ENCODE results near the gene EYS. TPM values are rescaled to one million over a fixed set of nuclear protein-coding genes. Genes with fewer than 3 reads are reported as not detected.
"Not testable (repeated sequence)": the region's sequence is repeated elsewhere in the genome, so short reads cannot be mapped to it uniquely, and the experiment has no call there.

The EYS gene
- polyA plus RNA-seq, 10 donors: 0.24 to 1.1 (median 0.47) TPM

DNA sequence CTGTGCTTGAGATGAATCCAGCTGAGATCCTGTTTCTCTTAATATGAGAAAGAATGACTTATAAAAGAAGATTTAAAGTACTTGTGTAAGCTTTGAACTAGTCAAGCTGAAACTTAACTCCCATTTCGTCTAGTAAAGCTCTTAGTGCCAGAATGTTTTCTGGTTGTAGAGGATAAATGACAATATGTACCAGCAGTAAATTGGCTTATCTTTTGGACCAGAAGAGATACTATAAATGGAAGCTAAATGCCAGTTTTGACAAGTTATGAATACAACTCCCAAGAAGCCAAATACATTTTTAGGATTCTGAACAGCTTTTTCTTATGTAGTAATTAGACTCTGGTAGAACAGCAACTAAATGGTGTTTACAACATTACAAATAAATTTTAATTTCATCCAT is 608.7 kb downstream of the EYS start:
- DNase-seq: no peak

DNA sequence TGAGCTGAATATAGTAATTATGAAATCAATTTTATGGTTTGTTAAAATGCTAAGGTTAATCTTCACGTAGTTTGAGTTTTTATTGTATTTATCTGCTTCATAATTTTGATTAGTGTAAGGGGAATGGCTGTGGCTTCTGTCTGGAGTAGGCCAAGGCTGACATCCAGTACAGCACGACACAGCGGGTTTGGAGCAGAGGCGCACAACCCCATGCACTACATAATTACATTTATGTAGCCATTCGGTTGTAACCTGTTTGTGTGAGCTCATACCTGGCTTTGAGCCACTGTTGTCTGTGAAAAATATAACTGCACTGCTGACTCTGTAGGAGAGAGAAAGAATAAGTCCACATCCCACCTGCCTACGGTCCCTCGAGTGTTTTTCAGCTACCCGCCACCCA is 615.5 kb downstream of the EYS start:
- DNase-seq: no peak

DNA sequence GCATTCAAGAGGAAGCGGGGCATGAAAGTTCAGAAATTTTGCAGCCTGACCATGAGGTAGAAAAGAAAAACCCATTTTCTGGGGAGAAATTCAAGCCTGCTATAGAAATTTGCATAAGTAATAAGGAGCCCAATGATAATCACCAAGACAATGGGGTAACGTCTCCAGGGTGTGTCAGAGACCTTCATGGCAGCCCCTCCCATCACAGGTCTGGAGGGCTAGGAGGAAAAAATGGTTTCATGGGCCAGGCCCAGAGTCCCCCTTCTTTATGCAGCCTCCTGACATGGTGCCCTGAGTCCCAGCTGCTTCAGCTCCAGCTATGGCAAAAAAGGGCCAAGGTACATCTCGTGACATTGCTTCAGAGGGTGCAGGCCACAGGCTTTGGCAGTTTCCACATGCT is 618.5 kb downstream of the EYS start:
- DNase-seq: no peak

DNA sequence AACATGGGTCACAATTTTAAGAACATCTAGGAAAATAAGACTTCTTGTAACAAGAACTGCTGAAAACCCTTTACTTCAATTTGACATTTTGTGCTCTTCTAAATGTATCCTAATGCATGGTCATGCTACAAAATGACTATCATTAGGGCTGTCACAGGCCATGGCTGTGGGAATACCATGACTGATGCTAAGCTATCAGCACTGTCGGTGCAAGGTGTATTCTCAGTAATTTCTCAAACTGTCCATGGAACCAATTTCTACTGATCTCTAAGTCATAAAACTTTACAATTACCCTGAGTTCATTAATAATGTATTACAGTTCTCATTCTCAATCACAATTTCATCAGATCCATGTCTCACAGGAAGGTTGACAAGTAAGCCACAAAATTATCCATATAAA is 625.3 kb downstream of the EYS start:
- no peak for DNase-seq

DNA sequence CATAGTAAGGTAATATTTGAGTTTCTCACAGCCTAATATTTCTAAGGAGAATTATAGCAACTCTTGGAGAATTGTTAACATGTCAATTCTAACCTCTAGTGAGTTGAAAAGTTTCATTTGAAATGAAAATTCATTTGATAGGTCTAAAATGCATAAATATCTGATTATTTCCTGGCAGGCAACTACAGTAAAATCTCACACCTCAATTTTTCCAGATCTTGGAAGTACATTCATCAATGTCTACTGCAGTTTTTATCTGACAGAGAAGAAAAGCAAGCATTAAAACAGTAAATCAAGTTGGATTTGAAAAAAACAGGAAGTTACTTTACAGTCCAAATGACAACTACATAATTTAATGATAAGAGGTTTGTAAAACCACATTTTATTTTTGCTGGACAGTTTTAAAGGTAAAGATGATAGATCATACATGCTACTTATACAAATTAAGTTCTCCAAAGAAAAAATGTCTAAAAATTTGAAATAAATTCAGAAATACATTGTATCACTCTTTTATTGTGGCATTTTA is 631.3 kb downstream of the EYS start:
- DNase-seq: no peak

DNA sequence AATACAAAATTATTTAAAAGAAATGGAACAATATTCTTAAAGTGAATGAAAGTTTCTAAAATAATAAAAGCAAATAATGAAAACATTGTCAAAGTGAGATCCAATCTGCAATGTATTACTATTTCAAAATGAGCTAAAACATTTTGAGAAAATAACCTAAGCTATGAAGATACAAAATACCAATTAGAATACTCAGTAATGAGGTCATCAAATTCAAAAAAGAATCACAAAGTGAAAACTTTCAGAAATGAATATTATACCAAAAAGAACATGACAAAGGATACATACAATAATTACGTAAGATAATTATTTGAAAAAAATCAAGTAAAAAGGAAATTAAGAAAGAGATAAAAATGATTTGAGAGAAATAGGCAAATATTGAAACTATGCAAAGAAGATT is 634.5 kb downstream of the EYS start:
- no peak for DNase-seq

DNA sequence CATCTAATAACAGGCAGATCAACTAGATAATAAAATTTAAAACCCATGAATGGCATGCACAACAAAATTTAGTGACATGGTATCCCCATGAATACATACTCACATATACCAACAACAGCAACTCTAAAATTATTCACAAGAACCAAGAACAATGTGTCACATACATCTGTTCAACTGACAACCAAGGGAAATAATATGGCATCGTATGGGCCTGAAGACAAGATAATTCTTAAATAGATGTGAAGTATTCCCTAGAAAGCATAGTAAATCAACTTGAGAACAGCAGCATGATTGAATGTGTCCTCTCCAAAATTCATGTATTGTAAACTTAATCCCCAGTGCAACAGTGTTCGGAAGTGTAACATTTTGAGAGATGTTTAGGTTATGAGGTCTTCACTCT is 635.5 kb downstream of the EYS start:
- no peak for DNase-seq

DNA sequence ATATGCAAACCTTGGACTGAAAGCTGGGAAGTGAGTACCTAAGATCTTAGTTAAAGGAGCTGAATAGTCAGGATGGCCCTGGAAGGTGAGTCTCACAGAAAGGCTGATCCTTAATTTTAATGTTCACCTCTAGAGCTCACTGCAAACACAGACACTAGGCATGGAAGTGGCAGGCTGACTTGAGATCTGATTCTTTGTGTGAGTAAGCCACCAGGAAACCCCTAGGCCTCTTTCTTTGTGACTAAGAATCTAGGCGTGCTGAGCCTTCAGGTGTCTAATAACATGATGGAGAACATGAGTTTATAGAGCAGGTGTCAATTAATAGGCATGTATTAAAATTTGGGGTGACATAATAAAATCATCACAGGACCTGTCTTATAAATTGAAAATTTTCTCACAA is 642.2 kb downstream of the EYS start:
- DNase-seq: no peak

DNA sequence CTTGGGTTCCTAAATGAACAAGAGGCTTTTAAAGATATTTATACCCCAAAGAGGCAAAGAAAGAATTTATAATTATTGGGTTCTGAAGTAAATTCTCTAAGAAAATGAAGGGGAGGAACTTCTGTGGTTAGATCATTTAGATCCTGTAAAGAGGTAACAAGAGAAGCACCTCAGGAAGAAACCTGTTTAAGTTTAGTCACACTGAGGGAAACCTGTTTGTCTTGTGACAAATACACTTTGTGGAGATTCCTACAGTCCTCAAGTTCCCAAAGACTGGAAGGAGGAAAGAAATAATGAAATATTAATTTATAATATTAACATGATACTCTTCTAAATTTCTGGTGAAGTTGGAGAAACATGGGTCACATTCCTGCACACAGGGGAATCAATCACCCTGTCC is 647.5 kb downstream of the EYS start:
- DNase-seq: no peak

DNA sequence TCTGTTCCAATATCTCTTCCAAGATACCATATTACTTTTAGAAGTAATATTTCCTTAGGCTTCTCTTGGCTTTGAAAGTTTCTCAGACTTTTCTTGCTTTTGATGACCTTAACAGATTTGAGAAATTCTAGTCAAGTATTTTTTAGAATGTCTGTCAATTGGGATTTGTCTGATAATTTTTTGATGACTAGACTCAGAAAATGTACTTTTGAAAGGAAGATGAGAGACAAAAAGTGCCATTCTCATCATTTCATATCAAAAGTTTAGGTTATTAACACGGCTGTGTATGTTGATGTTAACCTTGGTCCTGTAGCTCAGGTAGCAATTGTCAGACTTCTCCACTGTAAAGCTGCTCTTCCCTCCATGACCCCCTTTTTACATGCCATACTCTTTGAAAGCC is 651.5 kb downstream of the EYS start:
- DNase-seq: no peak

DNA sequence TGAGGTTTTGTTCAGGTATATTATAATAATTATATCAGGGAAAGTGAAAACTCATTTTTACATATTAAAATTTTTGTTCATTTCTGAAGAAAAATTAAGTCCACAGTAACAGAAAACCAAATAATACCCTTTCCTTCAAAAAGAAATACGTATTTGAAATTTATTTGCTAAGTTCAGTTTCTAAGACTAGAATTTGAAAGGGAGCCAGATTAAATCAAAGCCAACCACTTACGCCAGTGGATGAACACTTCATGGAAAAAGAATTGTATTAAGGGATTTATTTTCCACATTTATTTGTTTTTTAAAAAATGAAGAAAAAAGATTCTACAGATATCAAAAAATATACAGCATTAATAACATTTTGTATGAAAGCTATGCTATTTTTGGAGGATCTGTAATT is 654.4 kb downstream of the EYS start:
- peak; percentile 28 to 62 (median 34) for DNase-seq

DNA sequence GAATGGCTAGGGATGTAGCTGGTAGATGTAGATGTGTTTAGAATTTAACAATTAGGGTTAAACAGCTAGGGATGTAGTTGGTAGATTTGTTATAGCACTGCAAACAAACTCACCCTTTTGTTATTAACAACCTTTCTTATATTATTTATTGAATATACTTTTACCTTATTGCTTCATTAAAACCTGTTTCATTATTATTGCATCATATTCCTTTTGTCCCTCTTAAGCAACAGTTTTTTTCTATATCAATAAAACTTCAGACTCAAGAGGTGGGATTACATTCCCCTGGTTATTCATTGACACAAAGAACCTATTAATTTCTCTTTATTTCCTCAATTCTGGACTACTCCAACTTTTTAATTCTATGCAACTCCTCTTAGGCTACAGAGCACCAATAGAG is 661.2 kb downstream of the EYS start:
- DNase-seq: no peak

DNA sequence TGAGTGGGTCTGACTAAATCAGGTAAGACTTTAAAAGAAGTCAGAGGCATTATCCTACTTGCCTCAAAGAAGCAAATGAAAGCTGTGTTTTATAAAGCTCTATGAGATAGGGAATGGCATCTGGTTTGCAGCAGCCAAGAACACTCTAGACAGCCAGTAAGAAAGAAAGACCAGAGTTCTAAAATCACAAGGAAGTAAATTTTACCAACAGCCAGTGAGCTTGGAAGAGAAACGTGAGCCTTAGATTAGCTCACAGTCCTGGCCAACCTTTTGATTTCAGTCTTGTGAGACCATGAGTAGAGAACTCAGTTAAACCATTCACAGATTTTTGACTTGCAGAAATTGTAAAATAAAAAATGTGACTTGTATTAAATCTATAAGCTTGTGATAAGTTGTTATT is 693.0 kb downstream of the EYS start:
- DNase-seq: no peak

DNA sequence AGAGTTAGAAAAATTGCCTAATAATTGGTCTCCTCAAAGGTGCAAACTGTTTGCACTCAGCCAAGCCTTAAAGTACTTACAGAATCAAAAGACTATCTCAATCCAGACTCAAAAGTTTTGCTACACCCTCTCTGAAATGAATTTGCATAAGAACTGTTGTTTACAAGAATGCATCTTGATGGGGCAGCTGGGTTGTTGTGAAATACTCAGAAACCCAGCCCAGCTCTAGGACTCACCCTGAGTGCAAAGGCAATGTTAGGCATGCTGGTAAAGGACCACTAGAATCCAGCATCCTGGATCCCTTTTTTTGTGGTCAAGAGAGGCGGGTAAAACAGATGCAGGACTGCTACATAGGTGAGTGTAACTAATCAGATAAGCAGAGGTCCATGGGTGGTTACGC is 700.2 kb downstream of the EYS start:
- no peak for DNase-seq

DNA sequence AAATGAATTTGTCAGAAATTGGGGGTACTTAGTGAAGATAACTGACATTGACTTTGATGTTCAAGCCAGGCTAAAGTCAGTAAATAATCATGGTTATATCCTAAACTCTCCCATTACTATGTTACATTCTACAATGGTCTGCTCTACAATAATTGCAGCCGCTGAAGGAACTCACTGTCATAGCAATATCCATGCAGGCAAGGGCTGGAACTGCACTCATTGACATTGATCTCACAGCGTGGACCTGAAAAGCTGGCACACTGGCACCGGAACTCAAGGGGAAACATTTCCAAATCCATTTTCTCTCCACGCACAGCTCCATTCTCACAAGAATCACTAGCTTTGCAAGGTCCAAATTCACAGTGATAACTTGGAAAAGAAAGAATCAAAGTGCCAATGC is 702.7 kb downstream of the EYS start:
- DNase-seq: no peak

DNA sequence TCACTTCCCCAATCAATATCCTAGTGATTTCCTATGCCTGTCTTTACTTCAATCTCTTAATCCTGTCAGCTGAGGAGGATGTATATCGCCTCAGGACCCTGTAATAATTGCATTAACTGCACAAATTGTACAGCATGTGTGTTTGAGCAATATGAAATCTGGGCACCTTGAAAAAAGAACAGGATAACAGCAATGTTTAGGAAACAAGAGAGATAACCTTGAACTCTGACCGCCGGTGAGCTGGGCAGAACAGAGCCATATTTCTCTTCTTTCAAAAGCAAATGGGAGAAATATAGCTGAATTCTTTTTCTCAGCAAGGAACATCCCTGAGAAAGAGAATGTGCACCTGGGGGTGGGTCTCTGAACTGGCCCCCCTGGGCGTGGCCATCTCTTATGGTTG is 704.1 kb downstream of the EYS start:
- not testable (repeated sequence) for DNase-seq

DNA sequence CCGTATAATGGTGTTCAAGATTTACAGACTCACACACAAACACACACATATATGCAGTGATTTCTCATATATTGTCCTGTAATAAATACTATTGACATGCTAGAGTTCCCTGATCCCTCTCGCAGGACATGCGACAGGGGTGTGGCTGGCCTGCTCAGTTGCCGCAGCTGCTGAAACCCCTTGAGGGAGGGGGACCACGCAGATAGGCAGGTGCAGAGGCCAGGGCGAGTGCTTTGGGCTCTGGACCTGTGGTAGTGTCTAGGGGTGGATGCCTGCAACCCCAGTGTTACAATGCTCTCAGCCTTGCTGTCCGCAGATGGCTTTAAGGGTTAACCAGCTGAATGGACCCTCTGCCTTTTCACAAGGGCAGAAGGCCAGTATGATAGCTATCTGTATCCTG is 706.2 kb downstream of the EYS start:
- DNase-seq: no peak

DNA sequence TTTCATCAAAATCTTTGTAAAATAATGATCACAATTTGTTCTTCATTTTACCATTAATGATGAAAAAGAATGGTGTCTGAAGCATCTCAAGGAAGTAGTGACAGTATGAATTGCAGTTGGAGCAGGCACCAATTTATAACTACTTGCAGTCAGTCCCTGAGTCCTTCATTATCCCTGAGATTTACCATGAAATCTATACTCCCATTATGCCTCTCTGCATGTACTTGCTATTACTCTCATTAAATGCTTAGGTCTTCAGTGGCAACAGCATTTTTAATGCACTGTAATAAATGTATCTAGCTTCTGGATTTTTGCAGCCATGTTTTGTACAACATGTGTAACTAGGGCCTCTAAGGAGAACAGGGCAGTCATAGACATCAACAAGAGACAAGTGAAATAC is 708.8 kb downstream of the EYS start:
- no peak for DNase-seq

DNA sequence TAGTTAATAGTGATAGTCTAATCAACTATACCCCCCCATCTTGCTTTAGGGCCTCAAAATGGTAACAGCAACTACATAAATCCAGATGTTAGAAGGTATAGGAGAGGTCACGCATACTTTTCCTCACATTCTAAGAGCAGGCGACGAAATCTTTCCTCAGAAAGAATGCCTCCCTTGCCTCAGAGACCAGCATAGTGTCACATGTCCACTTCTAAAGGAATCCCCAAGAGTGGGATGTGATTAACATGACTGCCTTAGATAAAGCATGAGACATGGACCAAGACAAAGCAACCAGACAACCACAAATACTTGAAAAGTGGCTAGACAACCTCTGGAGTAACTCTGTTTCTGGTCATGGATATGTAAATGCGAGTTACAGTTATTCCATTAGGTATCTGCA is 710.7 kb downstream of the EYS start:
- DNase-seq: no peak

DNA sequence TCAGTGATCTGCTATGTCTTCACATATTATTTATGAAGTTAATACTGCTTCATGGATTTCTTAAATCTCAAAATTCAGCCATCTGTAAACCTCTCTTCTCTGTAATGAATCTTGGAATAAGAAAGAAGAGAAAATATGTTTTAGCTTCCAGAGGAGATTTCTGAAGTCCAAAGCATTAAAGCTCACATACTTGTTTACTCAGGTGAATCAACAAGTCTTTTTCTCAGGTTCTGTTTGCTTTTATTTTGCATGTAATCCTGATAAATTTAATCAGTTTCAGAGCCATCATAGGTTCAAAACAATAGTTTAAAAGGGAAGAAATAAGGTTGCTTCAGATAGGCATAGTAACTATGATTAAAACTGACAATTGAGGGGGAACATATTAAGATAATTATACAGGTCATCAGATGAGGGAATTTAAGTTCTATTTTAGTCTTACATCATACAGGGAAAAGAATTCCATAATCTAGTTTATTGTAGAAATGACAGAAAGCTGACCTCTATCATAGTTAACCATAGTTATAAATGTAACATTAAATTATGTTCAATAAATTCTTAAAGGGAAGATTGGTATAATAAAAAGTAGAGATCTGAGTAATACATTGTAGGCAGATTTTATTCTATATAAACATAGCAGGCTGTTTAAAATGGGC is 716.2 kb downstream of the EYS start:
- no peak for DNase-seq

DNA sequence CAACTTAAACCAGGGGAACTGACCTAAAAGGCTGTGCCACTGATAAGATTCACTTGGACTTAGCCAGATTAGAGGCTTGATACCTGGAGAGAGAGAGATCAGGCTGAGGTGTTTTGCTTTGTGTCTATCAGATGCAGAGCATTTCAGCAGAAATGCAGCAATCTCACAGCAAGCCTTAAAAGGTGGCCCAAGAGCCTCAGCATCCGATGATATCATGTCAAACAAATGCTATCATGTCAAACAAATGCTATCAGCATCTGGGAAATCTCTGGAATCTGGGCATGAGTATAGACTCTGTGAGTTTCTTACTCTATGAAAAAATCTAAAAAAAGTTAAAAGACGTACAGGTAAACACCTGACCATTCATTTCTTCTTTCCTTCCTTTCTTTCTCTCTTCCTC is 718.9 kb downstream of the EYS start:
- DNase-seq: no peak

DNA sequence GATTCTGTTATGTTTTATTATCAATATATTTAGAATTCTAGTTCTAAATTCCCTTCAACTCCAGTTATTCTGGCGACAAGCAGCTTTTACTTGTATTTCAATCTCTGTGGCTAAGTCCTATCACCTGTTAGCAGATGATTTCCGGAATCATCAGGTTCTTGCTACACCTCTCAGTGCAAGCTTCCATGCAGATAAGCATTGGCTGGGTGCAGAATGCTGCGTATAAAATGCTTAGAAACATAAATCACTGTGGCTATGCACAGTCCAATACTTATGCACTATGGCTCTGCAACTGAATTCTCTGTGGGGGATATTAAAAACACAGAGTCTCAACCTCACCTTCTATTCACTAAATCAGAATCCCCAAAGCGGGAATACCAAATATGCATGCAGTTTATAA is 720.0 kb downstream of the EYS start:
- no peak for DNase-seq

DNA sequence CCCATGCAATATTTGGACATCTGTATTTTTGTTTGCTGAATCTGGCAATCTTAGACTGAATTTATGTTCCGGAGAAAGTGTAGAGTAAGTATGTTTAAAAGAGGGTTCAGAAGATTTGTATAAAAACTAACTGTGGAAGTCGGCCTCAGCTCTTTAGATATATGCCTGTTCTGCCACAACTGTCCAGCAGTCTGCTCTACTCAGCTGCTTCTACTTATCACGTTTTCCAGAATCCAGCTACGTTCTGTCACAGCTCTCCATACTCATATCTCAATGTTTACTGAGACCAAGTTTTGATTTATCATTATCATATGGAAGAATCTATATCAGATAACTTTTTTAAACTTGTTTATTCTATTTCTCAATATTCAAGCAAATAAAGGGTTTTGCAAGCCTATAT is 721.3 kb downstream of the EYS start:
- peak in 1 of 3 donors; percentile 11 for DNase-seq

DNA sequence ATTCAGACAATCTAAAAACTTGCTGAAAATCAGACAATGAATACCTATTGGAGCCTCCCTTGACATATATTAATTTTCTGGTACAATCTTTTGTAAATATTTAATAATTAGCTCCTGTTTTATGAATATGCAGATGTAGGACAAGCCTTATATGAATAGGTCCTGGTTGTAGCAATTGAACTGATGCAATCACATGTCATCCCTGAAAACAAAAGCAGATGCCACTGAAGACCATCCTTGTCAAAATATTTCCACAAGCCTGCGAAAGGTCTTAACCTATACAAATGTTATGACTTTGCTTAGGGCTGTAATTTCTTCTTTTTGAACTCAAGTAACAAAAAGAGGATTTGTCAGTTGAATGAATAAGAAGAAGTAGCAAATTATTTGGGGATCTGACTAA is 722.1 kb downstream of the EYS start:
- DNase-seq: no peak

DNA sequence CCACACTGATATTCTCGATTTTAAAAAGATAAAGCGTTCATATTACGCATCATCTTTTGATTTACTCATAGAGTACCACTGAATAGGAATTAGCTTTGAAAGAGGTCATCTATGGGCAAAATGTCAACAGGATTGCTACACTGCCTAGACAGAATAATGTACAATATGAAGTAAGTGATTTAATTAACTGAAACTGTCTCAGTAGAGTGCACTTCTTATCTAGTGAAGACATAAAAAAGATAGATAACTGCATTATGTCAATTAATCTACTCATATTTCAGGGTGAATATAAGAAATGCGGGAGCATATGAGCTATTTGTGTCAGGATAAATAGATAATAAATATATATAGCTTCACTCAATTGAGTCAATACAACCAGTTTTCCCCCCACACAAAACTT is 723.9 kb downstream of the EYS start:
- DNase-seq: no peak
